HPDE6-E6E7 (cell line): ENCODE results near the gene TSC22D4.
"Not testable (repeated sequence)": the region's sequence is repeated elsewhere in the genome, so short reads cannot be mapped to it uniquely, and the experiment has no call there.

Source experiments
- DNase-seq: peaks from one replicate; pipeline ENCODE4 v3.0.0; 2011; ENCODE audit warnings: missing footprints; ENCODE audit errors: extremely low spot score

TSC22D4 gene

DNA sequence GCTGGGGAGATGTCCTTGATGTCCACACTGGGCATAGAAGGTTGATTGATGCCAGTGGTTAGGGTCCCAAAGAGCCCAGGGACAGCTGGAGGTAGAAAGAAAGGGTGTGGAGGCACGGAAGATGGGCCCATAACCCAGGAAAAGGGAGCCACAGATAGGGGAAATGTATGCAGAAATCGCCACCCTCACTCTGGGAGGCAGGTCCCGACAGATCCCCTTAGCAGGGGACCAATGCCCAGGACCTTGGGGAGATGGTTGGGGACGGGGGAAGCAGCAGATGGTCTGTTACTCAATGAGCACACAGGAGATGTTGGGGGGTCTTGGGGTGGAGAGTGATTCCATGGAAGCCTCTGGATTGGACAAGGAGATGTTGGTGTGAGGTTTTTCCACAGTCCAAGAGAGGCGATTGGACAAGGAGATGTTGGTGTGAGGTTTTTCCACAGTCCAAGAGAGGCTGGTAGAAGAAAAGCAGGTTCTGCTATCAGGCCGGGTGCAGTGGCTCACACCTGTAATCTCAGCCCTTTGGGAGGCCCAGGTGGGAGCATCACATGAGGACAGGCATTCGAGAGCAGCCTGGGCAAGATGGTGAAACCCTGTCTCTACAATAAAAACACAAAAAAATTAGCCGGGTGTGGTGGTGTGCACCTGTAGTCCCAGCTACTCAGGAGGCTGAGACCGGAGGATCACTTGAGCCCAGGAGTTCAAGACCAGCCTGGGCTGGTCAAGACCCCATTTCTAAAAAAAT is 35.7 kb downstream of the TSC22D4 start:
- DNase-seq = no peak

DNA sequence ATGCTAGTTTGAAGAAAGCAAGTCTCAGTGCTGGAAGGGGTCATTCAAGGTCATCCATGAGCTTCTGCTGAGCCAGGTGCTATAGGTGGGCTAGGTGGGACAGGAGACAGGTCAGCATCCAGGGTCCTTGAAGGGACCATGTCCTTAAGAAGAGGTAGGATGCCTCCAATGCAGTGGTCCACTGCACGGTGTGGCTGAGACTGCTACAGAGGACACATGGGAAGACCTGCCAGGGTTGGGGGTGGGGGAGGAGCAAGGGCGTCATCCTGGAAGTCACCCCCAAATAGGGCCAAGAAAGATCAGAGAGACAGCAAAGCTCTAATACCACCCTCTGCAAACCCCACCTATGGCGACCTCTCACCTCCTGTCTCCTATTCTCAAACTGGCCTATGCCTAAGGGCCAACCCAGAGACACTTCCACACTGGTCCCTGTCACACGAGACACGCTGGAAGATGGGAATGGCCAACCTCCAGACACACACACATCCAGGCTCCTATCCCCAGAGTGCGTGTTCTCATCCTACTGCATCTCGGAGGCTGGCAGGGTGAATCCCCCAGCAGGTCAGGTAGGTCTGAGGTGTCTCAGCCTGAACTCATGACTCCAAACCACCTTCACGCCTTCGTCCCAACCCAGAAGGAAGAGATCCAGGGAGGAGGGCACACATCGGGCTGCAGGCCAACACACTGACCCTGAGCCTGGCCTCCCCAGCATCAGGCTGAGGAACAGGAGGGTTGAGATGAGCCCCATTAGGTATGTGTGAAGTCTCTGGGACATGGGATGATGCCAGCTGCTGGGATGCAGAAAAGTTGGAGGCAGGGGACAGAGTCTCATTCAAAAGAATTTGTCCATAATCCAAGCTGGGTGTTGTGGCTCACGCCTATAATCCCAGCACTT is 37.1 kb downstream of the TSC22D4 start:
- no peak for DNase-seq

GRCh38 chr7:100439244-100439643 is 39.8 kb downstream of the TSC22D4 start:
- DNase-seq = not testable (repeated sequence)

DNA sequence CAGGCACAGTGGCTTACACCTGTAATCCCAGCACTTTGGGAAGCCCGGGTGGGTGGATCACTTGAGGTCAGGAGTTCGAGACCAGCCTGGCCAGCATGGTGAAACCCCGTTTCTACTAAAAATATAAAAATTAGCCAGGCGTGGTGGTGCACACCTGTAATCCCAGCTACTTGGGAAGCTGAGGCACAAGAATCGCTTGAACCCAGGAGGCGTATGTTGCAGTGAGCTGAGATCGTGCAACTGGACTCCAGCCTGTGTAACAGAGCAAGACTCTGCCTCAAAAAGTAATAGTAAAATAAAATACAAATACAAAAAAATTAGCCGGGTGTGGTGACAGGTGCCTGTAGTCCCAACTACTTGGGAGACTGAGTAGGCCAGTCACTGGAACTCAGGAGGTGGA is 40.3 kb downstream of the TSC22D4 start:
- DNase-seq = not testable (repeated sequence)

DNA sequence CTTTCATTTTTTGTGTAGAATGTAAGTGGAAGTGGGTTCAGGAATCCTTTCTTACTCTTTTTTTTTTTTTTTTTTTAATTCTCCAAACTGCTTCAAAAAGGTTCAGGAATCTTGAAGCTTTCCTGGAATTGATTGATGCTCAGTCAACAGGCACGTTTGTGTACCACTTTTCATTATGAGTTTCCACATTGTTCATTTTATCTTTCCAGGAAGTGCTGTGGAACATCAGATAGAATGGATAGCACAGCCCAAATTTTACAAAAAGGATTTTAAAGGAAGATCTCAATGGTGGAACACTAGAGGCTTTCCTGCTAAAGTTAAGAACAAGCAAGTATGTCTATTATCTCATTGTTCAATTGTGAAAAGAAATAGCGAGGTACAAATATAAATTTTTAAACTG is 40.8 kb downstream of the TSC22D4 start:
- DNase-seq = no peak

DNA sequence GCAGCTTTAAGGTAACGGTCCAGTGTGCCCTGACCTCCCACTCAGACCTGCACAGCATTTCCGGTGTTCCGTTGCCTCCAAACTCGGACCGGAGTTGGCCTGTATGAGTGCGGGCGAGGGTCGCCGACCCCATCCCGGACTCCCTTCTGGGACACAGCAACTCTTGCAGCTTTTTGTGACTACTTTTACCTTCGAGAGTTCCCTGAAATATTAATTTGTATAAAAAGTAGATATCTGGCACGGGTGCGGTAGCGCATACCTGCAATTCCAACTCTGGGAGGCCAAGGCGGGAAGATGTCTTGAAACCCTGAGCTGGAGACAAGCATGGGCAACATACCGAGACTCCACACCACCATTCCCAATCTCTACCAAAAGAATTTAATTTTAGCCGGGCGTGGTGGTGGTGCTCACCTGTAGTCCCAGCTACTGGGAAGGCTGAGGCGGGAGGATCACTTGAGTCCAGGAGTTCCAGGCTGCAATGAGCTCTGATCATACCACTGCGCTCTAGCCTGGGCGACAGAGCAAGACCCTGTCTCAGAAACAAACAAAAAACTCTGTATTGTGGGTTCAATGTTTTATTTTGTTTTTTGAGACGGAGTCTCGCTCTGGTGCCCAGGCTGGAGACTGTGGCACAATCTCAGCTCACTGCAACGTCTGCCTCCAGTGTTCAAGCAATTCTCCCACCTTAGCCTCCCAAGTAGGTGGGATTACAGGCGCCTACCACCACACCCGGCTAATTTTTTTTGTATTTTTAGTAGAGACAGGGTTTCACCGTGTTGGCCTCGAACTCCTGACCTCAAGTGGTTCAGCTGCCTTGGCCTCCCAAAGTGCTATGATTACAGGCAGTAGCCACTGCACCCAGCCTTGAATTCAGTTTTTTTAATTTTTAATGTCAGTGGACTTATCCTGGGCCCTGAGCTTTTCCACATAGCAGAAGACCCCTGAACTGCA is 41.6 kb downstream of the TSC22D4 start:
- DNase-seq = no peak

DNA sequence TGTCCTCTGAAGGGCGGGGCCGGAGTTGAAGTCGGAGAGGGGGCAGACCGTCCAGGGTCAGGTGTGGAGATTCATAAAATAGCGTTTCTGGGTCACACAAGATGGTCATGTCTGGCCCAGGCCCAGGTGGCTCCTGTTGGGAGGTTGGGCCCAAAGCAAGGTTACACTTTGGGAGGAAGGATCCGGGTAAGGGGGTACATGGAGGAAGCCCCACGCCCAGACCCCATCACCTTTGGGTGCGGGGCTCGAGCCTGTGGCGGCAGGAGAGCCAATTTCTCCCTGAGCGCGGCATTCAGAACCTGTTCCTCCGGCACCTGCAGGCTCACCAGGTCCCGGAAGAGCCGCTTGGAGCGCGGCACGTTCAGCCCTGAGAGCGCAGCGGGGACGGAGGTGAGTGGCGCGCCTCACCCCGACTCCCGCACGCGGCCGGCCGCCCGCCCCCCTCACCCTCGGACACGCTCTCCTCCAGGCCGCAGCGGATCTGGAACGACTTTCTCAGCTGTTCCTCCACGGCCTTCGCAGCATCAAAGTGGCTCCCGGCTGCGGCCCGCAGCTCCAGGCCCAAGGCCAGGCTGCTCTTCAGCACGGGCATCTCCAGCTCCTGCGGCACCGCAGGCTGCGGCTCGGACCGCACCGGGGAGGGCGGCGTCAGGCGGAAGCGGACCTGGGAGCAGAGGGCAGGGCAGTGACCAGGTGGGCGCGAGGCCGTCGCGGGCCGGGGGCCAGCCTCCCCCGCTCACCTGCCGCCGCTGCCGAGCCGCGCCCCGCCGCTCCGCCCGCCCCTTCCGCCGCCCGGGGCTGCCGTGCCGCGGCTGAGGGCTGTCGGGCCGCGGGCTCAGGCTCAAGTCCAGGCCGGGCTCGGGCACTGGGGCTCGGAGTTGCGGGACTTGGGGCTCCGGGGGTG is 43.4 kb downstream of the TSC22D4 start:
- peak; percentile 53 for DNase-seq

GRCh38 chr7:100434297-100435144 is 44.5 kb downstream of the TSC22D4 start:
- DNase-seq = no peak

DNA sequence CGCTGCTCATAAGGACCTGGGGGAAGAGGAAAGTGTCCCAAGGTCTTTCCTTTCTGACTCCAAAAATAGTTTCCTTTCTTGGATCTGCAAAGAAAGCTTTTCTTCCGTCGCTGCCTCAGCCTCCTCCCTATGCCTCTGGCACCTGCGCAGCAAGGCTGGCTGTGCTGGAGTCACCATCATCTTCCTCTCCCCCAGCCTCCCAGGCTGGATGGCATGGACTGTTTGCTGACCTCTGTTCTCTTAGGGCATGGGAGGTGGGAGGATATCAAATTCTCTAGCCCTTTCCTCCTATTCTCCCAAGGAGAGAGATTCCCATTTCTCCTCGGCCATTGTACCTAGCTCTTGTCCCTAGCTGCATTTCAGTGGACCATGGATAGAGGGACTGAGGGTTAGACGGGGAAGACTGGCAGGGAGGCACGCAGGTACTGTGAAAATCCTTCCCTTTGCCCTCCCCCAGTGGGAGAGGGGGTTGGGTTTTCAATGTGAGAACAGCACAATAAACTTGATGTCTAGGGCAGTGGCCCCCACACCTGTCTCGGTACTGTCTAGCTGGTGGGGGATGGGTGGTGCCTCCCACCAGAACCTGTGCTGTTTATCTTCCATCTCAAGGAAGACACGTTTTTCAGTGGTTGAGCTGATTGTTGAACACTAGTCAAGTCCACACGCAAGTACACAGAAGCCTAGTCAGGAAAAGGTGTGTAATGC is 45.3 kb downstream of the TSC22D4 start:
- DNase-seq = no peak

DNA sequence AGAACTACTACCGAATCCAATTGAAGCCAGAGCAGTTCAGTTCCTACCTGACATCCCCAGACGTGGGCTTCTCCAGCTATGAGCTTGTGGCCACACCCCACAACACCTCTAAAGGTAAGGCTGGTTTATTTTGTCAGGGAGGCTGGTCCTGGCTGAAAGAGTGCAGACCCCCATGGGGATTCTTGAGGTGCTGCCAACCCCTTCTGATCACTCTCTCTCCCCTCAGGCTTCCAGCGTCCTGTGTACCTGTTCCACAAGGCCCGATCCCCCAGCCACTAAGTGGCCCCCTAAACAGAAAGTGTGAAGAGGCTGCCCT is 45.8 kb downstream of the TSC22D4 start:
- DNase-seq = no peak

GRCh38 chr7:100432621-100433275 is 46.3 kb downstream of the TSC22D4 start:
- DNase-seq = no peak

DNA sequence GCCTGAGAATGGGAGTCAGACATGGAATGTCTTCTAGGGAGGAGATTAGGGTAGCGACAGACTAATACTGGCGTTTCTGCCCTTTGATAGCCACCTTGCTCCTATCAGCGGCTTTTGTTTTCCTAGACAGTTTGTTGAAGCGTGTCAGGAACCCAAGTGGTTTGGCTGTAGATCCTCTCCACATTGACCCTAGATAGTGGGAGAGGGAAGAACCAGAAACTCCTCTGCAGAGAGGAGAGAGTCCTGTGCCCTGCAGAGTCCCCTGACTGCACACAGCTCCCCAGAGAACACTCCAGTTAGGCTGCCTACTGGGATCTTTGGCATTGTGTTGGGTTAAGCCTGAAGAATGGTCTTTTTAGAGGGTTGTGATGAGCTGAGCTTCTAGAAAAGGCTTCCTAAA is 47.0 kb downstream of the TSC22D4 start:
- DNase-seq = no peak

DNA sequence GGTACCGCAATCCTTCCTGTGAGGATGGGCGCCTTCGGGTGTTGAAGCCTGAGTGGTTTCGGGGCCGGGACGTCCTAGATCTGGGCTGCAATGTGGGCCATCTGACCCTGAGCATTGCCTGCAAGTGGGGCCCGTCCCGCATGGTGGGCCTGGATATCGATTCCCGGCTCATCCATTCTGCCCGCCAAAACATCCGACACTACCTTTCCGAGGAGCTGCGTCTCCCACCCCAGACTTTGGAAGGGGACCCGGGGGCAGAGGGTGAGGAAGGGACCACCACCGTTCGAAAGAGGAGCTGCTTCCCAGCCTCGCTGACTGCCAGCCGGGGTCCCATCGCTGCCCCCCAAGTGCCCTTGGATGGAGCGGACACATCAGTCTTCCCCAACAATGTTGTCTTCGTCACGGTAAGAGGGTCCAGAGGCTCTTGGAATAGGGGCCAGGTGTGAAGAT is 47.7 kb downstream of the TSC22D4 start:
- DNase-seq = no peak

DNA sequence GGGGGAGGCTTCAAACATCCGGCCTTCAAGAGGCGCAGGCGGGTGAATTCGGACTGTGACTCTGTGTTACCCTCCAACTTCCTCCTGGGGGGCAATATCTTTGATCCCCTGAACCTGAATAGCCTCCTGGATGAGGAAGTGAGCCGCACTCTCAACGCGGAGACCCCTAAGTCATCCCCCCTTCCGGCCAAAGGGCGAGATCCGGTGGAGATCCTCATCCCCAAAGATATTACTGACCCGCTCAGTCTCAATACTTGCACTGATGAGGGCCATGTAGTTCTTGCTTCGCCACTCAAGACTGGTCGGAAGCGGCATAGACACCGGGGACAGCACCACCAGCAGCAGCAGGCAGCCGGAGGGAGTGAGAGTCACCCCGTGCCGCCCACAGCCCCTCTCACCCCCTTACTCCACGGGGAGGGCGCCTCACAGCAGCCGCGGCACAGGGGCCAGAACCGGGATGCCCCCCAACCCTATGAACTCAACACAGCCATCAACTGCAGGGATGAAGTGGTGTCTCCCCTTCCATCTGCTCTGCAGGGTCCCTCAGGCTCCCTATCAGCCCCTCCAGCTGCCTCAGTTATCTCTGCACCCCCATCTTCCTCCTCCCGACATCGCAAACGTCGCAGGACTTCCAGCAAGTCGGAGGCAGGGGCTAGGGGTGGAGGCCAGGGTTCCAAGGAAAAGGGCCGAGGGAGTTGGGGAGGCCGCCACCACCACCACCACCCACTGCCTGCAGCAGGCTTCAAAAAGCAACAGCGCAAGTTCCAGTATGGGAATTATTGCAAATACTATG is 48.3 kb downstream of the TSC22D4 start:
- DNase-seq = no peak

DNA sequence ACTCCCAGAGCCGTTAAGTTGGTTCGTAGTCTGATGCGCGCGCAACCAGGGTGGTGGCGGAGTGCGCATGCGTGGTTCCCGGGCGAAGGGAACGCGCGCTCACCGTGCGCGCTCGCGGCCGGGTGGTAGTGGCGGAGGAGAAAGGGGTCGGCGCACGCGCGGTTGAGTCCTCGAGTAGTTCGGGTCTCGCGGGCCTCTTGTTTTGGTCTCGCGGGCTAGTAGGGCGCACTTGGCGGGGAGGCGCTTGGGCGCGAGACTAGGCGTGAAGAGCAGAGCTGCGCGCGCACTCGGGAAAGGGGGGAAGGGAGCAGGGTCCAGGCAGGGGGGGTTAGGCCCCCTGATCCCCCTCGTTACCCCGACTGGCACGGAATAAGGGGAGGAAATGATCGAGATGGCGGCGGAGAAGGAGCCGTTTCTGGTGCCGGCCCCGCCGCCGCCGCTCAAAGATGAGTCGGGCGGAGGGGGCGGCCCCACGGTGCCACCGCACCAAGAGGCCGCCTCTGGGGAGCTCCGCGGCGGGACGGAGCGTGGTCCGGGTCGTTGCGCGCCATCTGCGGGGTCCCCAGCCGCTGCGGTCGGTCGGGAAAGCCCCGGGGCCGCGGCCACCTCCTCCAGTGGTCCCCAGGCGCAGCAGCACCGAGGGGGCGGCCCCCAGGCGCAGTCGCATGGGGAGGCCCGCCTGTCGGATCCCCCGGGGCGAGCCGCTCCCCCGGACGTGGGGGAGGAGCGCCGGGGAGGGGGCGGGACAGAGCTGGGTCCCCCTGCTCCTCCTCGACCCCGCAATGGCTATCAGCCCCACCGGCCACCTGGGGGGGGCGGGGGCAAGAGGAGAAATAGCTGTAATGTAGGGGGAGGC is 49.1 kb downstream of the TSC22D4 start, which contains the start of gene MEPCE:
Gene MEPCE, plus strand, starts transcription at position 195 of the 856 bp plus-strand sequence. Its CDS starts 188 bp downstream, at position 383.
- DNase-seq = peak; percentile 94

DNA sequence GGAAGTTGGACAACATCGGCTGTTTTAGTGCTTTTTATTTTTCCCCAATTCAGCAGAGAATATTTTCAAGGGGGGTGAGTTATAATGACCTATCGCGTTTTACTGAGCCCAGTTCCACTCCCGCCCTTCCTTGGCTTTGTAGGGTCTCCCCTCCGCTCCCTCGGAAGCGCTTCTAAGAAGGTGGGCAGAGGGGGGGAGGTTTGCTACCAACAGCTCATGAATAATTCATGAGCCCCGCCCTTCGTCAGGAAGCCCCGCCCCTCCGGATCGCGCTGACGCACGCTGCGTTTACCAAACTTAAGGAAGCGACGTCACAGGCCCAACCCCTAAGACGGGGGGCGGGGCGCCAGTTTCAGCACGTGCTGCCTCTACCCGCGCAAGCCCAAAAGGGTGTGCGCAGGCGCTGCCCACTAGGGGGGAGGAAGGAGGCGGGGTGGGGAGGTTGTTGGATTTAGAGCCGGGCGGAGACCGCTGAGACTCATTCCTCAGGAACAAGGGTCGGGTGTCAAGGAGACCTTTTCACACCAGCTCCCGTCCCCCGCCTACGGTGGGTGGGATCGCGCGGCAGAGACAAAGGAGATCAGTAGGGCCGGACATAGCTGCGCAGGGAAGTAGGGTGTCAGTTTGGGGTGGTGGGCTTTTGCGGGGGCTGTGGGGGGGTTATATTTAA is 49.9 kb downstream of the TSC22D4 start:
- peak; percentile 93 for DNase-seq
